Trophoblast cell (in vitro differentiated cells and primary cell): ENCODE data around the gene CAPZB.

Source experiments
- DNase-seq, 2 donors: peaks; one replicate each; pipeline ENCODE4 v3.0.0-alpha.2; 2016
- H2AFZ ChIP-seq: 2 replicates; pipeline ENCODE4 v1.6.1; 2013; ENCODE audit warnings: low read length, moderate library complexity, mild to moderate bottlenecking; ENCODE audit not compliant: insufficient read depth, poor library complexity
- H2AK5ac ChIP-seq: 2 replicates; pipeline ENCODE4 v1.6.1; 2013; ENCODE audit warnings: mild to moderate bottlenecking, low read length
- H2BK120ac ChIP-seq: 2 replicates; pipeline ENCODE4 v1.6.1; 2013; ENCODE audit warnings: low read length, mild to moderate bottlenecking, moderate library complexity; ENCODE audit not compliant: insufficient read depth, poor library complexity
- H2BK12ac ChIP-seq: 2 replicates; pipeline ENCODE4 v1.6.1; 2013; ENCODE audit warnings: mild to moderate bottlenecking, low read length, moderate library complexity
- H2BK5ac ChIP-seq: 2 replicates; pipeline ENCODE4 v1.6.1; 2013; ENCODE audit warnings: low read length, low read depth, moderate library complexity, mild to moderate bottlenecking; ENCODE audit not compliant: poor library complexity
- H3K14ac ChIP-seq: 2 replicates; pipeline ENCODE4 v1.6.1; 2013; ENCODE audit warnings: mild to moderate bottlenecking, low read length
- H3K18ac ChIP-seq: 2 replicates; pipeline ENCODE4 v1.6.1; 2013; ENCODE audit warnings: mild to moderate bottlenecking, low read length
- H3K23ac ChIP-seq: 2 replicates; pipeline ENCODE4 v1.6.1; 2013; ENCODE audit warnings: low read length
- H3K27ac ChIP-seq: 2 replicates; pipeline ENCODE4 v1.5.1; 2013; ENCODE audit warnings: low read depth, mild to moderate bottlenecking, inconsistent platforms, low read length, moderate library complexity
- H3K27me3 ChIP-seq: 2 replicates; pipeline ENCODE4 v1.6.1; 2013; ENCODE audit warnings: inconsistent platforms, mild to moderate bottlenecking, low read length, moderate library complexity; ENCODE audit not compliant: insufficient read depth
- H3K36me3 ChIP-seq, 2 experiments: 1 replicate in 1 of 2; 2 replicates in 1 of 2; pipeline ENCODE4 v1.6.1; 2013; ENCODE audit warnings: low read length in 2 of 2, mild to moderate bottlenecking in 2 of 2, moderate library complexity in 1 of 2; ENCODE audit not compliant: insufficient read depth in 2 of 2, control insufficient read depth in 1 of 2
- H3K4ac ChIP-seq: 2 replicates; pipeline ENCODE4 v1.6.1; 2013; ENCODE audit warnings: low read depth, mild to moderate bottlenecking, low read length, moderate library complexity
- H3K4me1 ChIP-seq, 2 experiments: 1 replicate in 1 of 2; 2 replicates in 1 of 2; pipeline ENCODE4 v1.6.1; 2013; ENCODE audit warnings: low read length in 2 of 2, mild to moderate bottlenecking in 2 of 2, moderate library complexity in 1 of 2; ENCODE audit not compliant: insufficient read depth in 2 of 2, control insufficient read depth in 1 of 2
- H3K4me2 ChIP-seq: 2 replicates; pipeline ENCODE4 v1.6.1; 2013; ENCODE audit warnings: inconsistent platforms, mild to moderate bottlenecking, low read length, moderate library complexity
- H3K4me3 ChIP-seq: 2 replicates; pipeline ENCODE4 v1.5.1; 2013; ENCODE audit warnings: mild to moderate bottlenecking, low read depth, low read length, inconsistent platforms
- H3K79me1 ChIP-seq: one replicate; pipeline ENCODE4 v1.6.1; 2013; ENCODE audit warnings: low read length
- H3K79me2 ChIP-seq: 2 replicates; pipeline ENCODE4 v1.6.1; 2013; ENCODE audit warnings: low read length, mild to moderate bottlenecking; ENCODE audit not compliant: control insufficient read depth, insufficient read depth, poor library complexity
- H3K9ac ChIP-seq: 2 replicates; pipeline ENCODE4 v1.6.1; 2013; ENCODE audit warnings: mild to moderate bottlenecking, low read length
- H3K9me3 ChIP-seq: 2 replicates; pipeline ENCODE4 v1.6.1; 2013; ENCODE audit warnings: low read depth, mild to moderate bottlenecking, control low read depth, inconsistent platforms, low read length; ENCODE audit not compliant: insufficient read depth
- H4K12ac ChIP-seq: 2 replicates; pipeline ENCODE4 v1.6.1; 2013; ENCODE audit warnings: low read depth, mild to moderate bottlenecking, low read length, moderate library complexity
- H4K8ac ChIP-seq: 2 replicates; pipeline ENCODE4 v1.6.1; 2013; ENCODE audit warnings: low read depth, mild to moderate bottlenecking, low read length, moderate library complexity
- H4K91ac ChIP-seq: one replicate; pipeline ENCODE4 v1.6.1; 2013; ENCODE audit warnings: low read depth, mild to moderate bottlenecking, low read length, moderate library complexity
- WGBS: extraction: QIAGEN DNeasy Blood & Tissue Kit; methylation state at CpG from one replicate; pipeline ENCODE4 v1.1.7; 2013; ENCODE audit warnings: missing lambda C conversion rate; ENCODE audit not compliant: insufficient read length, insufficient coverage; ENCODE audit errors: extremely low coverage; 5-methylcytosine and 5-hydroxymethylcytosine counted together

Gene CAPZB

DNA sequence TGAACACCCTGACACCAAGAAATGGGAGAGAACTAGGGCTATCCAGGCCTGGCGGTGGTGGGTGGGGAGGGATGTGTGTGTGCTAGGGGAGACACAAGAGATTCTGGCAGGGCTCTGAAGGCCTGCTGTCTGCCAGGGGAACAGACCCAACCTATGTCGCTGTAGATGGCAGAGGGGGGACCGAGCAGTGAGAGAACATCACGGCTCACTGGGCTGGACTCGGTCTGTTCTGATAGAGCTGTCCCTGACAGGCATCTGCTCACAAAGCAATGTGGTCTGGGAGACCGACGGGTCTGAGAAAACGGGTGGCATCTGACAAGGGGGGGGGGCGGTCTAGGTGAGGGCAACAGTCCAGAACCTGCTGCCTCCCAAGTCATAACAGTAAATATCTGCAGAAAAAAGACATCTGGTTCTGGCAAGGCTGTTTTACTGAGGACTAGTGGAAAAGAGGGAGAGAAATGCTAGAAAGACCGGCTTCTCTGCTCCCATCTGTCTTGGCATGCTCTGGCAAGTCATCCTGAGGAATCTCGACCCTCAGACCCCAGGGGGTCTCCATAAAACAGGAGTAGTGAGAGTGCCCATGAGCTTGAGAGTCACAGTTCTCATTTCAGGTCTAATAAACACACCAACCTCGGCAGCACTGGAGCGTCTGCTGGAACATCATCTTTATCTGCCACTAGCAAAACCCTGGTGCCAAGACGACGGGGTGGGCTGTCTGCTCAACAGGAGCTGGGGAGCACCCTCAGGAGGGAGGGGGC, 136.7 kb downstream of the CAPZB start:
- H3K27me3 ChIP-seq = no peaks in the 10 kb centered on the region
- H3K9ac ChIP-seq = no peak overlapping the region
- H3K14ac ChIP-seq = no peak overlapping the region
- H3K18ac ChIP-seq = no peak overlapping the region
- no peak overlapping the region for H4K12ac ChIP-seq
- H2AK5ac ChIP-seq = no peak overlapping the region
- no peak overlapping the region for H4K91ac ChIP-seq
- no peak overlapping the region for H4K8ac ChIP-seq
- H3K9me3 ChIP-seq = no peaks in the 10 kb centered on the region
- no CpG with 5 or more reads among the region's 15 CpGs for WGBS
- H3K4me2 ChIP-seq = no peak overlapping the region
- H3K23ac ChIP-seq = no peak overlapping the region
- no peak overlapping the region for H2BK120ac ChIP-seq
- H2BK5ac ChIP-seq = no peak overlapping the region
- DNase-seq = no peak
- H2BK12ac ChIP-seq = no peak overlapping the region
- H3K4ac ChIP-seq = no peak overlapping the region
- H3K27ac ChIP-seq = no peak overlapping the region
- no peaks in the 10 kb centered on the region for H3K79me1 ChIP-seq
- H3K36me3 ChIP-seq = peaks cover 66 to 84% of the 10 kb centered on the region in 2 experiments
- no peak overlapping the region for H2AFZ ChIP-seq
- H3K4me3 ChIP-seq = no peak overlapping the region
- no peaks in the 10 kb centered on the region for H3K4me1 ChIP-seq
- no peaks in the 10 kb centered on the region for H3K79me2 ChIP-seq

- Histone ChIP-seq H4K12ac (no peak overlapping the region), H3K4me1 (no peaks in the 10 kb centered on the region), H4K8ac (no peak overlapping the region), H2AK5ac (no peak overlapping the region), H3K4me2 (no peak overlapping the region), H2AFZ (no peak overlapping the region), H3K4me3 (no peak overlapping the region), H2BK12ac (no peak overlapping the region), H3K27ac (no peak overlapping the region), H3K9me3 (peaks cover 1% of the 10 kb centered on the region), H3K27me3 (no peaks in the 10 kb centered on the region), H3K18ac (no peak overlapping the region), H3K4ac (no peak overlapping the region), H3K23ac (no peak overlapping the region), H3K36me3 (peaks cover 66 to 84% of the 10 kb centered on the region in 2 experiments), H2BK5ac (no peak overlapping the region), H2BK120ac (no peak overlapping the region), H3K79me1 (no peaks in the 10 kb centered on the region), H4K91ac (no peak overlapping the region), H3K9ac (no peak overlapping the region), H3K14ac (no peak overlapping the region), H3K79me2 (no peaks in the 10 kb centered on the region)
- WGBS = no CpG with 5 or more reads among the region's 14 CpGs
- no peak for DNase-seq
Measured at GRCh38 chr1:19347533-19348172, 137.7 kb downstream of the CAPZB start.

DNA sequence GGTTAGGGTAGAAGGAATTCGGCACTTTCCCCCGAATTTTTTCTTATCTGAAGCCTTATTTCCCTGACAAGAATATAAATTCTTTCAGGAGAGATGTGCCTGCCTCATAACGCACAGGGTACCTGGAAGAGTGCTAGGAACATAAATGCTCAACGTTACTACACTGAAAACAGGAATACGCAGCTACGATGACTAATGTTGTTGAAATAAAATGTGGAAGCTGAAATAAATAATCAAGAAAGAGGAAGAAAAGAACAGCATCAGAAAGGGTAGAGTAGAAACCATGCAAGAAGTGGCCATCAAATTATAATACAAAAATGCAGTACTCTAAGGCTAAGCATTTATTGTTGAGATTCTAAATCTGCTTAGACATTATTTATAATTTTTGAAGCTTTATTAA, 139.3 kb downstream of the CAPZB start:
- Histone ChIP-seq H3K9ac (no peak overlapping the region), H2AK5ac (no peak overlapping the region), H3K36me3 (peaks cover 68 to 86% of the 10 kb centered on the region in 2 experiments), H3K9me3 (peaks cover 1% of the 10 kb centered on the region), H2BK5ac (no peak overlapping the region), H3K79me2 (no peaks in the 10 kb centered on the region), H3K4me3 (no peak overlapping the region), H4K91ac (no peak overlapping the region), H4K8ac (no peak overlapping the region), H3K23ac (no peak overlapping the region), H4K12ac (no peak overlapping the region), H3K79me1 (no peaks in the 10 kb centered on the region), H3K14ac (no peak overlapping the region), H2BK120ac (no peak overlapping the region), H2BK12ac (no peak overlapping the region), H3K27ac (no peak overlapping the region), H3K4me2 (no peak overlapping the region), H3K27me3 (no peaks in the 10 kb centered on the region), H3K4me1 (no peaks in the 10 kb centered on the region), H3K4ac (no peak overlapping the region), H3K18ac (no peak overlapping the region), H2AFZ (no peak overlapping the region)
- no CpG with 5 or more reads among the region's 6 CpGs for WGBS
- DNase-seq = no peak

DNA sequence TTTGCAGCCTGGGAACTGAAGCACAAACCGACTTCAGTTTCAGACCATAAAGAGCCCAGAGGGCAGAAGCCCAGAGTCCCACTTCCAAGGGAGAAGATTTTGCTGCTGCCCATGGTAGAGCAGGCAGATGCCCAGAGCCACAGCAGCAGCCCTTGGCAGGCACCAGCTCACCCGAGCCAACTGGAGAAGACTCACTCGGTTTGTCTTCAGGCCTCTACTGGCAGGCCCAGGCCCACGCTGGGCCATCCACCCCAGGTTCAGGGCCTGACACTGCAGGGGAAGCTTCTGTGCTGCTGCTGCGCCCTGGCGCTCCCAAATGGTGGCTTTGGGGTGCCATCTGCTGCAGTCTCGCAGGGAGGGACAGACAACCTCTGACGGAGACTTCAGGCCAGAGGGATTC, 139.9 kb downstream of the CAPZB start:
- H4K12ac ChIP-seq = no peak overlapping the region
- H3K36me3 ChIP-seq = peaks cover 72 to 88% of the 10 kb centered on the region in 2 experiments
- no peak overlapping the region for H3K4me2 ChIP-seq
- H2BK5ac ChIP-seq = no peak overlapping the region
- H3K9ac ChIP-seq = no peak overlapping the region
- no peak overlapping the region for H4K8ac ChIP-seq
- no peak overlapping the region for H3K4ac ChIP-seq
- no peak overlapping the region for H3K18ac ChIP-seq
- no peaks in the 10 kb centered on the region for H3K27me3 ChIP-seq
- no peaks in the 10 kb centered on the region for H3K4me1 ChIP-seq
- H3K4me3 ChIP-seq = no peak overlapping the region
- no CpG with 5 or more reads among the region's 8 CpGs for WGBS
- no peaks in the 10 kb centered on the region for H3K79me2 ChIP-seq
- DNase-seq = no peak
- no peak overlapping the region for H2BK12ac ChIP-seq
- no peak overlapping the region for H3K23ac ChIP-seq
- H4K91ac ChIP-seq = no peak overlapping the region
- peaks cover 1% of the 10 kb centered on the region for H3K9me3 ChIP-seq
- no peaks in the 10 kb centered on the region for H3K79me1 ChIP-seq
- no peak overlapping the region for H2AK5ac ChIP-seq
- no peak overlapping the region for H2BK120ac ChIP-seq
- H3K27ac ChIP-seq = no peak overlapping the region
- no peak overlapping the region for H3K14ac ChIP-seq
- no peak overlapping the region for H2AFZ ChIP-seq
